Thyroid gland (tissue), 4 donors: ENCODE data around the gene GPR82.

Experiments
- POLR2A ChIP-seq, 2 donors: fragments of 450-650 bp; IDR thresholded peaks; one replicate each; pipeline ENCODE4 v1.6.1; 2017; ENCODE audit warnings: antibody characterized with exemption in 2 of 2, mild to moderate bottlenecking in 2 of 2, moderate library complexity in 1 of 2
- TF ChIP-seq, protein P1 (sequence below), 6 experiments: fragments of 200-600 bp in 3 of 6; fragments of 450-650 bp in 3 of 6; sonication (generic) in 3 of 6; IDR thresholded peaks; one replicate each; pipeline ENCODE4 v1.5.1; 2016 to 2019; ENCODE audit warnings: antibody characterized with exemption in 6 of 6, mild to moderate bottlenecking in 2 of 6, inconsistent platforms in 1 of 6, moderate library complexity in 1 of 6

DNA sequence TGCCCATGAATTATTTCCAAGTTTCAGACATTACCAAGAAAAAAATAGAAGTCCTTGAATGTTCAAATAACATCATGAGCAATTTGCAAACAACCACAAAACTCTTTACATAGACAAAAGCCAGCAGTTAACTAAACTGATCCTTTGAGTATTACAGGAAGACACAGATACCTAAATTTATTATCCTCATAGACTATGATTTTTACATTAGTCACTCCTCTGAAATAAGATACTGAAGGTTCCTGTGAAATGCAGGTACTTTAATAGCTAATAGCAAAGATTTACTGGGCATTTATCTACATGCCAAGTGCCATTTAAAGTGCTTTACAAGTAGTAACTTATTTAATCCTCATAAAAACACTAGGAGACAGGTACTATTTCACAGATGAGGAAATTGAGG lies 37.7 kb downstream of the GPR82 start:
- TF ChIP-seq POLR2A (IDR thresholded peaks at IDR 0.05), result no peak
- TF ChIP-seq, protein P1, sequence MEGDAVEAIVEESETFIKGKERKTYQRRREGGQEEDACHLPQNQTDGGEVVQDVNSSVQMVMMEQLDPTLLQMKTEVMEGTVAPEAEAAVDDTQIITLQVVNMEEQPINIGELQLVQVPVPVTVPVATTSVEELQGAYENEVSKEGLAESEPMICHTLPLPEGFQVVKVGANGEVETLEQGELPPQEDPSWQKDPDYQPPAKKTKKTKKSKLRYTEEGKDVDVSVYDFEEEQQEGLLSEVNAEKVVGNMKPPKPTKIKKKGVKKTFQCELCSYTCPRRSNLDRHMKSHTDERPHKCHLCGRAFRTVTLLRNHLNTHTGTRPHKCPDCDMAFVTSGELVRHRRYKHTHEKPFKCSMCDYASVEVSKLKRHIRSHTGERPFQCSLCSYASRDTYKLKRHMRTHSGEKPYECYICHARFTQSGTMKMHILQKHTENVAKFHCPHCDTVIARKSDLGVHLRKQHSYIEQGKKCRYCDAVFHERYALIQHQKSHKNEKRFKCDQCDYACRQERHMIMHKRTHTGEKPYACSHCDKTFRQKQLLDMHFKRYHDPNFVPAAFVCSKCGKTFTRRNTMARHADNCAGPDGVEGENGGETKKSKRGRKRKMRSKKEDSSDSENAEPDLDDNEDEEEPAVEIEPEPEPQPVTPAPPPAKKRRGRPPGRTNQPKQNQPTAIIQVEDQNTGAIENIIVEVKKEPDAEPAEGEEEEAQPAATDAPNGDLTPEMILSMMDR (IDR thresholded peaks at IDR 0.05), result no peak
